HL-60 (cell line): ENCODE measurements around the gene PRRX1.

Source experiments
- DNase-seq, 2 experiments: peaks; one replicate each; pipeline ENCODE4 v3.0.0-alpha.2; 2010 to 2020; ENCODE audit warnings: low read depth in 1 of 2, low spot score in 1 of 2
- H3K27ac ChIP-seq: fragments of 250-450 bp; sonication (Bioruptor Pico); replicated peaks from 2 replicates; pipeline ENCODE4 v1.5.1; 2020; ENCODE audit warnings: mild to moderate bottlenecking, moderate library complexity
- H3K27me3 ChIP-seq: fragments of 250-450 bp; sonication (Bioruptor Pico); 2 replicates; pipeline ENCODE4 v1.5.1; 2021; ENCODE audit warnings: mild to moderate bottlenecking, moderate library complexity; ENCODE audit not compliant: insufficient read depth, poor library complexity, severe bottlenecking
- H3K4me3 ChIP-seq: replicated peaks from 2 replicates; pipeline ENCODE4 v1.5.1; 2011; ENCODE audit warnings: mild to moderate bottlenecking, control low read depth, low read length; ENCODE audit not compliant: insufficient read depth
- GABPA ChIP-seq: IDR thresholded peaks from 2 replicates; pipeline ENCODE4 v1.6.1; 2012; ENCODE audit warnings: low read depth
- POLR2AphosphoS5 ChIP-seq: IDR thresholded peaks from 2 replicates; pipeline ENCODE4 v1.6.1; 2012; ENCODE audit warnings: low read depth
- SPI1 ChIP-seq: IDR thresholded peaks from 2 replicates; pipeline ENCODE4 v1.6.1; 2012; ENCODE audit warnings: low read depth, mild to moderate bottlenecking, borderline replicate concordance
- TF ChIP-seq, protein P1 (sequence below): IDR thresholded peaks from 2 replicates; pipeline ENCODE4 v1.6.1; 2012; ENCODE audit warnings: low read depth; ENCODE audit not compliant: insufficient replicate concordance
- TF ChIP-seq, protein P2 (sequence below): IDR thresholded peaks from one replicate; pipeline ENCODE4 v1.5.1; 2011; ENCODE audit warnings: low read length, control low read depth, inconsistent platforms; ENCODE audit not compliant: insufficient read depth

The PRRX1 gene

GRCh38 chr1:170755795-170756194 lies 91.9 kb downstream of the PRRX1 start:
- TF ChIP-seq GABPA: no peak
- no peak for TF ChIP-seq SPI1
- TF ChIP-seq POLR2AphosphoS5: no peak
- TF ChIP-seq, protein P1, sequence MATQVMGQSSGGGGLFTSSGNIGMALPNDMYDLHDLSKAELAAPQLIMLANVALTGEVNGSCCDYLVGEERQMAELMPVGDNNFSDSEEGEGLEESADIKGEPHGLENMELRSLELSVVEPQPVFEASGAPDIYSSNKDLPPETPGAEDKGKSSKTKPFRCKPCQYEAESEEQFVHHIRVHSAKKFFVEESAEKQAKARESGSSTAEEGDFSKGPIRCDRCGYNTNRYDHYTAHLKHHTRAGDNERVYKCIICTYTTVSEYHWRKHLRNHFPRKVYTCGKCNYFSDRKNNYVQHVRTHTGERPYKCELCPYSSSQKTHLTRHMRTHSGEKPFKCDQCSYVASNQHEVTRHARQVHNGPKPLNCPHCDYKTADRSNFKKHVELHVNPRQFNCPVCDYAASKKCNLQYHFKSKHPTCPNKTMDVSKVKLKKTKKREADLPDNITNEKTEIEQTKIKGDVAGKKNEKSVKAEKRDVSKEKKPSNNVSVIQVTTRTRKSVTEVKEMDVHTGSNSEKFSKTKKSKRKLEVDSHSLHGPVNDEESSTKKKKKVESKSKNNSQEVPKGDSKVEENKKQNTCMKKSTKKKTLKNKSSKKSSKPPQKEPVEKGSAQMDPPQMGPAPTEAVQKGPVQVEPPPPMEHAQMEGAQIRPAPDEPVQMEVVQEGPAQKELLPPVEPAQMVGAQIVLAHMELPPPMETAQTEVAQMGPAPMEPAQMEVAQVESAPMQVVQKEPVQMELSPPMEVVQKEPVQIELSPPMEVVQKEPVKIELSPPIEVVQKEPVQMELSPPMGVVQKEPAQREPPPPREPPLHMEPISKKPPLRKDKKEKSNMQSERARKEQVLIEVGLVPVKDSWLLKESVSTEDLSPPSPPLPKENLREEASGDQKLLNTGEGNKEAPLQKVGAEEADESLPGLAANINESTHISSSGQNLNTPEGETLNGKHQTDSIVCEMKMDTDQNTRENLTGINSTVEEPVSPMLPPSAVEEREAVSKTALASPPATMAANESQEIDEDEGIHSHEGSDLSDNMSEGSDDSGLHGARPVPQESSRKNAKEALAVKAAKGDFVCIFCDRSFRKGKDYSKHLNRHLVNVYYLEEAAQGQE: no peak
- TF ChIP-seq, protein P2, sequence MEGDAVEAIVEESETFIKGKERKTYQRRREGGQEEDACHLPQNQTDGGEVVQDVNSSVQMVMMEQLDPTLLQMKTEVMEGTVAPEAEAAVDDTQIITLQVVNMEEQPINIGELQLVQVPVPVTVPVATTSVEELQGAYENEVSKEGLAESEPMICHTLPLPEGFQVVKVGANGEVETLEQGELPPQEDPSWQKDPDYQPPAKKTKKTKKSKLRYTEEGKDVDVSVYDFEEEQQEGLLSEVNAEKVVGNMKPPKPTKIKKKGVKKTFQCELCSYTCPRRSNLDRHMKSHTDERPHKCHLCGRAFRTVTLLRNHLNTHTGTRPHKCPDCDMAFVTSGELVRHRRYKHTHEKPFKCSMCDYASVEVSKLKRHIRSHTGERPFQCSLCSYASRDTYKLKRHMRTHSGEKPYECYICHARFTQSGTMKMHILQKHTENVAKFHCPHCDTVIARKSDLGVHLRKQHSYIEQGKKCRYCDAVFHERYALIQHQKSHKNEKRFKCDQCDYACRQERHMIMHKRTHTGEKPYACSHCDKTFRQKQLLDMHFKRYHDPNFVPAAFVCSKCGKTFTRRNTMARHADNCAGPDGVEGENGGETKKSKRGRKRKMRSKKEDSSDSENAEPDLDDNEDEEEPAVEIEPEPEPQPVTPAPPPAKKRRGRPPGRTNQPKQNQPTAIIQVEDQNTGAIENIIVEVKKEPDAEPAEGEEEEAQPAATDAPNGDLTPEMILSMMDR: no peak
- H3K27me3 ChIP-seq: no peaks in the 10 kb centered on the region
- no peak overlapping the region for H3K27ac ChIP-seq
- no peak overlapping the region for H3K4me3 ChIP-seq
- no peak for DNase-seq

- no peaks in the 10 kb centered on the region for H3K27me3 ChIP-seq
- DNase-seq: no peak
- TF ChIP-seq, protein P1: no peak
- TF ChIP-seq, protein P2: no peak
- no peak for TF ChIP-seq SPI1
- no peak for TF ChIP-seq POLR2AphosphoS5
- TF ChIP-seq GABPA: no peak
- H3K27ac ChIP-seq: no peak overlapping the region
- H3K4me3 ChIP-seq: no peak overlapping the region
Observed at GRCh38 chr1:170758992-170759391, 95.1 kb downstream of the PRRX1 start.

DNA sequence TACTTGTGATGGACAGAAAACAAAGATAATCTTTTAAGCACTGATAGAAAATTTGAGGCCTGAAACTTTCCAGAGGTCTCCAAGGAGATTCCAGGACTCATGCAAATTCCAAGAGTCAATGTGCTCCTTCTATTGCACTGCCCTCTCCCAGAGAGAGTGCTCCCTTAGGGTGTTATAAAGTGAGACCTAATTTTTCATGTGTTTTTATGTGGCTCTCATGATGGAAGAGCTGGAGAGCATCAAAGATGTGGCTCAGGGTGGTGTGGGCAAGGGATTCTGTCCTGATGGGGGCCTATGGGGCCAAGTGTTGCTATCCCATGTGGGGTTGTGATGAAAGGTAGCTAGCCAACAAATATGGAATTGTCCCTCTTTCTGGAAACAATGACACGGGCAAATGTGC lies 101.3 kb downstream of the PRRX1 start:
- Histone ChIP-seq H3K27ac (no peak overlapping the region), H3K27me3 (no peaks in the 10 kb centered on the region), H3K4me3 (no peak overlapping the region)
- DNase-seq: no peak
- TF ChIP-seq POLR2AphosphoS5: no peak

DNA sequence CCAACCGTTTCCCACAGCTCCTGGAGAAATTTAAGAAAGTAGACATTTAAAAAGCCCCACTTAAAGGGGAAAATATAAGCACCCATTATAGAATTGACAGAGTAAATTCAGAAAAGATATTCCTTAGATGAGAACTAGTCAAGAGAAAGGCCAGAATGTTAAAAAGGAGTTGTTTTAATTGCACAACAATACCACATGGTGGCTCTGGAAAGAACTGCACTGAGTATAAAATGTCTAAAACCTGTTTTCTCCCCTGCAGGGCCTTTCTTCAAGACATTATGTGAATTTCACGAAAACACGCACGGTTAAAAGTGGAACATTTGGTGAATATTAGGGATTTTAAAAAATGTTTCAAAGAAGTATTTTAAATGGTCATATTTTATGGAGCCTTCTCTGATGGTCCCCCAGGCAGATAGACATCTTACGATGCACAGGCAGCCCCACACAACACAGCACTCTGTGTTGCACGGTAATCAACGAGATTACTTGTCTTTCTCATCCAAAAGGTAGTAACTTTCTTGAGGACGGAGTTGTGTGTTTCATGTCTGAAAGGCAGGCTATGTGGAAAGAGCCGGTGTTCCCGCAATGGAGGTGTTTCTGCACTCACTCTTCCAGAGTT lies 101.9 kb downstream of the PRRX1 start:
- TF ChIP-seq SPI1: no peak
- TF ChIP-seq, protein P1: no peak
- TF ChIP-seq POLR2AphosphoS5: no peak
- no peak for TF ChIP-seq GABPA
- TF ChIP-seq, protein P2: no peak
- no peak overlapping the region for H3K4me3 ChIP-seq
- no peaks in the 10 kb centered on the region for H3K27me3 ChIP-seq
- no peak overlapping the region for H3K27ac ChIP-seq
- no peak for DNase-seq
